HT1080 (cell line): ENCODE results near the gene RCBTB1. TPM values are rescaled to one million over a fixed set of nuclear protein-coding genes. Genes with fewer than 3 reads are reported as not detected.
"Not testable (repeated sequence)": the region's sequence is repeated elsewhere in the genome, so short reads cannot be mapped to it uniquely, and the experiment has no call there.

Experiments
- DNase-seq: peaks from one replicate; pipeline ENCODE4 v3.0.0-alpha.2; 2015; ENCODE audit warnings: low read depth
- polyA plus RNA-seq, 2 experiments: library from polyadenylated mRNA; depleted of rRNA; stranded (reverse); fragments of >200 nt; gene quantifications; 2 replicates each; pipeline ENCODE4 v1.2.3, GENCODE V29; 2015
- total RNA-seq: library from RNA; depleted of rRNA; stranded (reverse); fragments of >200 nt; shearing (Covaris generic); gene quantifications from 2 replicates; pipeline ENCODE4 v1.2.3, GENCODE V29; 2014; rRNA removed

The RCBTB1 gene
- 6.3 and 8.0 TPM in 2 replicates for total RNA-seq
- 13.1 and 14.9 TPM in 2 replicates for polyA plus RNA-seq (2015; cell fraction: cytosol; rRNA removed)
- polyA plus RNA-seq (2015; cell fraction: nucleus; rRNA removed) = 16.1 and 19.9 TPM in 2 replicates

- DNase-seq = peak; percentile 74
Observed at GRCh38 chr13:49585220-49586157, at the start of gene RCBTB1. Gene RCBTB1, minus strand, starts transcription at chr13:49585558. Its CDS starts 18,279 bp downstream, at chr13:49567279.

DNA sequence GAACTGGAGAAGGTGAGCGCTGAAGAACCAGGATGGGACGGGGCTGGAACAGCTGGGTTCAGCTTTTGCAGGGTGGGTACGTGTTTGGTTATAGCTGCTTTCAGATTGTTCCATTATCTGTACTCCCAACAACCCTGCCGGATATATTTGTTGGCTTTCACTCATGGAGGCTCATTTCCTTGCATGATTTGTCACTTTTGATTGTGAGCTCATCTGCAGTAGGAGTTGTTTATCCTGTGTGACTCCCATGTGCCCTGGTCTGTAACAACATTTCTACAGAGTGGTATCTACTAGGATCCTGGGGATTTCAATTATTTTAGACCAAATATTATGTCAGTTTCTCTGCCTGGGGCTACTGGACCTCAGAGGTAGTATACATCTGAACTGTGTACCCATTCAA lies 48.4 kb upstream of the RCBTB1 start:
- no peak for DNase-seq

GRCh38 chr13:49632156-49632555 lies 46.8 kb upstream of the RCBTB1 start:
- DNase-seq = no peak

- no peak for DNase-seq
Observed at GRCh38 chr13:49630580-49630979, 45.2 kb upstream of the RCBTB1 start.

- DNase-seq = peak; percentile 54
Observed at GRCh38 chr13:49629947-49630346, 44.6 kb upstream of the RCBTB1 start.

- peak; percentile 18 for DNase-seq
Observed at GRCh38 chr13:49629196-49629938, 44.0 kb upstream of the RCBTB1 start.

DNA sequence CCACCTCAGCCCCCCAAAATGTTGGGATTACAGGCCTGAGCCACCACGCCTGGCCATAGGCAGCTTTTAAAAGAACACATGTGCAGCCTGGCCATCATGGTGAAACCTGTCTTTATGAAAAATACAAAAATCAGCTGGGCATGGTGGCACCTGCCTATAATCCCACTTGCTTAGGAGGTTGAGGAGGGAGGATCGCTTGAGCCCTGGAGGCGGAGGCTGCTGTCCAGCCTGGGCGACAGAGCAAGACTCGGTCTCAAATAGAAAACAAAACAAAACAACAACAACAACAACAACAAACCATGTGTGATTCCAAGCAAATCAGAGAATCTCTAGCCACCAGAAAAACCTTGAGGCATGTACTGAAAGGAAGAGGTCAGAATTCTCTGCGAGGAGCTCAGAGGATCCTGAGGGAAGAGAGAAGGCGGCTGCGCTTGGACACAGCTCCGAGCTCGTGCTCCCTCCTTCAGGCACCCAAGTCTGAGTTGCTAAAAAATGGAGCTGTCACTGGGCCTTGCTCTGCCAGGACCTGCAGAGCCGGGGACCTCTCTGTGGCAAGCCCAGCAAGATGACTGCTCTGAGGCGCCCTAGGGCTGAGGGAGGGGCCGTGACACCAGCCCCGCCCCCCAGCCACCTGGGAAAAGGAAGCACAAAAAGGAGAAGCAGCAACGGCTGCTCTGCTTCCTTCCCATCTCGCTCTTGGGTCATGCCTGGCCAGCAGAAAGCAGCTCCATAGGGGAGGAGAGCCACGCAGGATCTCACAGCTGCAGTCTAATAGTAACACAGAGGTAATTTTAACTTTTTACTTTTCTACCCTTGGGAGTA lies 42.7 kb upstream of the RCBTB1 start, which contains the start of gene ARL11:
TSS of gene ARL11 (plus strand) at position 677 of the 822 bp plus-strand sequence. CDS start 1,941 bp downstream, outside the sequence.
- DNase-seq = no peak

- no peak for DNase-seq
Observed at GRCh38 chr13:49625392-49626079, 40.2 kb upstream of the RCBTB1 start.

DNA sequence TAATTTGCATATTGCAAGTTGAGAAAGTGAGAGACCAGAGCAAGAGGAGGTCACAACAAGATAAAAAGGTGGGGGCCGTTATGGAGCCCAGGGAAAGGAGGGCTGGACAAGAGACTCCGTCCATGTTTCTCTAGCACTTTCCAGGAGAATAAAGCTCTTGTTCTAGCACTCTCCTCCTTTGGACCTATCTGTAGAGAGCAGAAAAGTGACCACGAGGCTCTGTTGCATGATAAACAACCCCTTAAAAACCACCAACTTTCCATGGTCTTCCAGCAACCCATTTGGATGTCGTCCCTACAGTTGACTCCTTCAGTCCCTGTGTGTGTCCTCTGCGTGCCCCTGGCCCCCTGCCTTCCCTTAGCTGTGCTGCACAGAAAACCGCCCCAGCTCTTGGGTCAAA lies 38.9 kb upstream of the RCBTB1 start:
- no peak for DNase-seq

DNA sequence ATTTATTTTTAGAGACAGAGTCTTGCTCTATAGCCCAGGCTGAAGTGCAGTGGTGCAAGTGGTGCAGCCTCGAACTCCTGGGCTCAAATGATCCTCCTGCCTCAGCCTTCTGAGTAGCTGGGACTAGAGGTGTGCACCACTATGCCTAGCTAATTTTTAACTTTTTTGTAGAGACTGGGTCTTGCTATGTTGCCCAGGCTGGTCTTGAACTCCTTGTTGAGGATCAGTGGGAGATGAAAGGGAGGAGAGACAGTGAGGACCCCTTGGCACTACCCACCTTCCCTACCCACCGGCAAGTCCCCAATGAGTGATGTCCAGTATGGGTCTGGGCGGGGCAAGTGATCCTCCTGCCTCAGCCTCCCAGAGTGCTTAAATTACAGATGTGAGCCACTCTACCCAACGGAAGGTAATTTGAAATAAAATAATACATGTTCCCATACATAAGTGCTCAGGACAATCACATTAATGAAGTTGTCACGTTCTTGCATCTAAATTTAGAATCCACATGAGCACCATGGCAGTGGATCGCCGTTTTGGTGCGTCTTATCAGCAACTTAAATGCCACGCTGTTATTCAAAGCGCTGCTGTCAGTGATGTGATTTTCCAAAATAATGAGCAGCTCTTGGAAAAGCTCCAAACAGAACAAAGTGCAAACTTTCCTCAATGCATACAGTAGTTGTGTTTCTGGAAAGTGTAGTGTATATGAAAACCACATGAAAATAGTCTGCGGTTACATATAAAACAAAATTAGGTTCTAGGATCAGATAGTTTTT lies 37.0 kb upstream of the RCBTB1 start:
- DNase-seq = no peak

DNA sequence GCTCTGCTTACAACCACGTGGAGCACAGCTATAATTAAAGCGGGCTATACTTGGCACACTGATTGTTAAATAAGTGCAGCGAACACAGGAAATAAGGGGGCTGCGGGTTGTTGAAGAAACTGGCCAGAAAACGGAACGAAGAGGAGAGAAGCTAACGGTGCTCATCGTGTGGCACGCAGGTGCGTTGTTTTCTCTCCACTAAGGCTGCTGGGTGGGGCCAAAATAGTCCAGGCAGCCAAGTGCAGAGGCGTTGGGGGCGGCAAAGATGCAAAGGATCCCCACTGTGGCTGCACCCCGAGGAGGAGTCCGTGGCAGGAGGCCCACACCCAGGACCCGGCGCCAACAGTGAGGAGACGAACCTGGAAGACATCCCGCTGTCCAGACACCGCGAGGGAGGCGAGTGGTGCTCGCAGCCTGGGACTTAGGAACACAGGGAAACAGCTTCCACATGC lies 34.8 kb upstream of the RCBTB1 start:
- DNase-seq = no peak

GRCh38 chr13:49616676-49617065 lies 31.3 kb upstream of the RCBTB1 start:
- no peak for DNase-seq

GRCh38 chr13:49615836-49616675 lies 30.7 kb upstream of the RCBTB1 start:
- no peak for DNase-seq

DNA sequence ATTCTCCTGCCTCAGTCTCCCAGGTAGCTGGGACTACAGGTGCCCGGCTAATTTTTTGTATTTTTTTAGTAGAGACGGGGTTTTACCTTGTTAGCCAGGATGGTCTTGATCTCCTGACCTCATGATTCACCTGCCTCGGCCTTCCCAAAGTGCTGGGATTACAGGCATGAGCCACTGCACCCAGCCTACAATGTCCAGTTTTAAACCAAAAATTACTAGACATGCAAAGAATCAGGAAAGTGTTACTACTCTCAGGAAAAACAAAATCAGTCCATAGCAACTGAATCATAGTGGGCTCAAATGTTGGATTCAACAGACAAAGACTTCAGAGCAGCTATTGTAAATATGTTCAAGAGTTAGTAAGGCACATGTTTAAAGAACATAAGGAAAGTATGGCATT lies 26.7 kb upstream of the RCBTB1 start:
- not testable (repeated sequence) for DNase-seq

DNA sequence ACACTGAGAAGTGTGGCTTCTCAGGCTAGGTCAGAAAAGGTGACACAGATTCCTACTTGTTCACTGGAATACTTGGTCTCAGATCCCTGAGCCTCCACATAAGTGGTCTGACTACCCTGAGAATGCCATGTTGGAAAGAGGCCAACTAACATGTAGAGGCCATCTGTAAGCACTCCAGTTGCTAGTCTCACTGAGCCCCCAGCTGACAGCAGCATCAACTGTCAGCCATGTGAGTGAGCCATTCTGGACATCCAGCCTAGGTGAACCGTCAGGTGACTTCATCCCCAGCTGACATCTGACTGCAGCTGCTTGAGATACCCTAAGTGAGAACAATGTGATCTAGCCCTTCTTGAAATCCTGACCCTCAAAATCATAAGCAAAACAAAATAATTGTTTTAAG lies 24.8 kb upstream of the RCBTB1 start:
- no peak for DNase-seq

DNA sequence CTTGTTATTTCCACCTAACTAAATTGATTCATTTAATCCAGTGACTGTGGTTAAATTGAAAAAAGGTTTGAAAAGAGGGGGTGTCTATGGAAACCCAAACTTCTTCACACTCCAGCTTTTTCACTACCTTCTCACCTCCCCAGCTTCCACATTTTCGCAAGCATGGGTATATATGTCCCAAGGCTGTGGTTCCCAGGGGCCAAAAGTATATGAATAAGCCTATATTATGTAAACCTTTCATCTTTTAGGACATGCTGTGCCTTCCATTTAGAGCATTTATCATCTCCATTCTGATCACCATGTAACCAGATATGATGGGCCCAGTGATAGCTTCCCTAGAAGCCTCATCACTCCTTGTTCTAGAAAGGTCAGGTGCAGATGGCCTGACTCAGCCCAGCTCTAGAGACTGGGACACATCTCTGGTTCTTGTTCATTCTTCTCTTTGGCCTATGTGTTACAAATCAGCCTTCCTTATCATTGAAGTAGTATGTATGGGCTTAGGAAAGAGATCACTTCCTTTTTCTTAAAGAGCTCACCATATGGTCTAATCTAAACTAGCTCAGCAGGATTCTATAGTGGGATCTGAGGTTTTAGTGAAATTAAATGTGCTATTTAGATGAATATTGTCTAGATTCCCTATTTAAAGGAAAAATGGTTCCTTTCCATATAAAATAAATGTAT lies 23.4 kb upstream of the RCBTB1 start:
- DNase-seq = no peak

- DNase-seq = no peak
Observed at GRCh38 chr13:49607761-49608160, 22.4 kb upstream of the RCBTB1 start.
